MM.1S (cell line): Measurements from ENCODE around the gene UBP1.

Experiments
- CTCF ChIP-seq: fragments of 300-600 bp; sonication (generic); IDR thresholded peaks from 2 replicates; pipeline ENCODE4 v1.5.1; 2016; ENCODE audit warnings: antibody characterized with exemption, low read length, mixed read lengths
- EZH2 ChIP-seq: fragments of 300-600 bp; sonication (generic); optimal IDR thresholded peaks from 2 replicates; pipeline ENCODE3; 2017; ENCODE audit warnings: low read depth, mild to moderate bottlenecking, antibody characterized with exemption, low read length, mixed read lengths
- EZH2phosphoT487 ChIP-seq: fragments of 300-600 bp; sonication (generic); IDR thresholded peaks from 2 replicates; pipeline ENCODE4 v1.6.1; 2018; ENCODE audit warnings: antibody characterized with exemption, low read length

GRCh38 chr3:33392703-33393125 is 47.5 kb downstream of the UBP1 start:
- no peak for TF ChIP-seq CTCF
- TF ChIP-seq EZH2 = no peak
- TF ChIP-seq EZH2phosphoT487 = no peak
